H1 (cell line): ENCODE data around the gene PDRG1. TPM values are rescaled to one million over a fixed set of nuclear protein-coding genes. Genes with fewer than 3 reads are reported as not detected.

Experiments used
- ASH2L ChIP-seq: fragments of 200-600, 300-600 bp; sonication (generic); IDR thresholded peaks from one replicate; pipeline ENCODE4 v1.7.1; 2017; ENCODE audit warnings: low read length
- BRCA1 ChIP-seq: IDR thresholded peaks from 2 replicates; pipeline ENCODE4 v1.6.1; 2012; ENCODE audit warnings: low read depth, low read length, improper control_type of control experiment
- CHD1 ChIP-seq: IDR thresholded peaks from 2 replicates; pipeline ENCODE4 v1.6.1; 2012; ENCODE audit warnings: low read depth, low read length, improper control_type of control experiment
- CREB1 ChIP-seq: IDR thresholded peaks from 2 replicates; pipeline ENCODE4 v1.6.1; 2012; ENCODE audit warnings: inconsistent platforms
- GABPA ChIP-seq: IDR thresholded peaks from 2 replicates; pipeline ENCODE4 v1.6.1; 2011; ENCODE audit warnings: mild to moderate bottlenecking, low read length, moderate library complexity, borderline replicate concordance; ENCODE audit not compliant: insufficient read depth
- GTF2F1 ChIP-seq: IDR thresholded peaks from 2 replicates; pipeline ENCODE4 v1.6.1; 2012; ENCODE audit warnings: low read depth, low read length, improper control_type of control experiment, borderline replicate concordance
- HDAC6 ChIP-seq: IDR thresholded peaks from one replicate; pipeline ENCODE4 v1.7.1; 2012; ENCODE audit warnings: low read depth, mild to moderate bottlenecking, inconsistent platforms, low read length, moderate library complexity
- PHF8 ChIP-seq: fragments of 200-600 bp; sonication (generic); conservative IDR thresholded peaks from 2 replicates; pipeline ENCODE4 v1.7.1; 2012; ENCODE audit warnings: low read depth, mild to moderate bottlenecking, inconsistent platforms, low read length, moderate library complexity
- RAD21 ChIP-seq, 2 experiments: IDR thresholded peaks in 1 of 2; conservative IDR thresholded peaks in 1 of 2; 2 replicates each; pipeline ENCODE4 v1.6.1; 2011; ENCODE audit warnings: low read depth in 2 of 2, low read length in 2 of 2, improper control_type of control experiment in 1 of 2, inconsistent platforms in 1 of 2, mild to moderate bottlenecking in 1 of 2, moderate library complexity in 1 of 2
- SIN3A ChIP-seq, 2 experiments: IDR thresholded peaks in 1 of 2; conservative IDR thresholded peaks in 1 of 2; 2 replicates each; pipeline ENCODE4 v1.6.1; 2011 to 2012; ENCODE audit warnings: low read length in 2 of 2, improper control_type of control experiment in 1 of 2, low read depth in 1 of 2, mild to moderate bottlenecking in 1 of 2
- SIRT6 ChIP-seq: IDR thresholded peaks from one replicate; pipeline ENCODE4 v1.7.1; 2012; ENCODE audit warnings: low read length, inconsistent platforms
- SRF ChIP-seq: IDR thresholded peaks from 2 replicates; pipeline ENCODE4 v1.6.1; 2011; ENCODE audit warnings: mild to moderate bottlenecking, low read depth, low read length, moderate library complexity
- TCF12 ChIP-seq: IDR thresholded peaks from 2 replicates; pipeline ENCODE4 v1.6.1; 2011; ENCODE audit warnings: low read depth, mild to moderate bottlenecking, low read length
- TEAD4 ChIP-seq: IDR thresholded peaks from 2 replicates; pipeline ENCODE4 v1.6.1; 2012; ENCODE audit warnings: low read depth, low read length, inconsistent platforms, mixed read lengths
- USF2 ChIP-seq: IDR thresholded peaks from 2 replicates; pipeline ENCODE4 v1.6.1; 2011; ENCODE audit warnings: low read length, improper control_type of control experiment
- ZNF274 ChIP-seq: IDR thresholded peaks from 2 replicates; pipeline ENCODE4 v1.7.0; 2012; ENCODE audit warnings: low read length, borderline replicate concordance; ENCODE audit errors: extremely low read depth
- polyA plus RNA-seq, 7 experiments: library from polyadenylated mRNA; depleted of rRNA in 3 of 7; stranded (reverse) in 5 of 7; unstranded in 2 of 7; fragments of >200 nt in 5 of 7; fragments of 200-250 nt in 2 of 7; gene quantifications; 1 replicate in 5 of 7; 2 replicates in 1 of 7; 4 replicates in 1 of 7; pipeline versions ENCODE4 v1.2.1 to v1.2.3, GENCODE V29; 2011 to 2013; ENCODE audit warnings: missing spikeins in 2 of 7, mixed read lengths in 2 of 7
- total RNA-seq: library from RNA; stranded (reverse); fragmentation: NEBNext Ultra II Directional; extraction: Animal tissue kit (Norgen Biotek cat#: 25700); gene quantifications from 2 replicates; pipeline ENCODE4 v1.2.1, GENCODE V29; 2021

The PDRG1 gene
- total and polyA plus RNA-seq, 2 of the 8 experiments (the other 6 are each of a cell fraction or from before 2014, with no cell fraction given), result 14.2 to 20.8 TPM

GRCh38 chr20:31974951-31975487 is 23.2 kb upstream of the PDRG1 start (continued):
- no peak for TF ChIP-seq TEAD4
- no peak for TF ChIP-seq CREB1
- no peak for TF ChIP-seq CHD1
- TF ChIP-seq GTF2F1, result no peak
- peak; percentile 17; the same call in 1 of the 2 replicates for TF ChIP-seq USF2
- TF ChIP-seq ASH2L, result peak; percentile 80
- TF ChIP-seq BRCA1, result no peak
- TF ChIP-seq ZNF274, result no peak
- TF ChIP-seq SRF, result no peak
- 0 out of 2 replicates have a peak, but pooled peaks have one; percentile 53 for TF ChIP-seq TCF12
- peak in 1 of 2 experiments; percentile 70; a peak in 1 of 4 replicates for TF ChIP-seq SIN3A (conservative IDR thresholded peaks at IDR 0.05 in 1 of 2, IDR thresholded peaks at IDR 0.05 in 1 of 2; ENCODE audit: low read depth in 1 of 2, low read length in 2 of 2)
- TF ChIP-seq SIRT6, result no peak
- no peak for TF ChIP-seq HDAC6
- TF ChIP-seq GABPA, result 0 out of 2 replicates have a peak, but pooled peaks have one; percentile 43
- peak; percentile 42; the same call in 1 of the 2 replicates for TF ChIP-seq PHF8
- TF ChIP-seq RAD21 (IDR thresholded peaks at IDR 0.05 in 1 of 2, conservative IDR thresholded peaks at IDR 0.05 in 1 of 2; ENCODE audit: low read depth in 2 of 2, low read length in 2 of 2), result peak; percentile 4 to 17; a peak in 2 of 4 replicates
